HG02623 (cell line): Measurements from ENCODE around the gene PAX4.
A peak's percentile ranks its signal among the peaks of the same experiment; 100 is the strongest.

ENCODE experiments used
- ATAC-seq: cut with Tn5 transposase; IDR thresholded peaks from one replicate; pipeline ENCODE4 v1.9.1; 2021; ENCODE audit warnings: moderate library complexity; ENCODE audit not compliant: unreplicated experiment

Gene PAX4

DNA sequence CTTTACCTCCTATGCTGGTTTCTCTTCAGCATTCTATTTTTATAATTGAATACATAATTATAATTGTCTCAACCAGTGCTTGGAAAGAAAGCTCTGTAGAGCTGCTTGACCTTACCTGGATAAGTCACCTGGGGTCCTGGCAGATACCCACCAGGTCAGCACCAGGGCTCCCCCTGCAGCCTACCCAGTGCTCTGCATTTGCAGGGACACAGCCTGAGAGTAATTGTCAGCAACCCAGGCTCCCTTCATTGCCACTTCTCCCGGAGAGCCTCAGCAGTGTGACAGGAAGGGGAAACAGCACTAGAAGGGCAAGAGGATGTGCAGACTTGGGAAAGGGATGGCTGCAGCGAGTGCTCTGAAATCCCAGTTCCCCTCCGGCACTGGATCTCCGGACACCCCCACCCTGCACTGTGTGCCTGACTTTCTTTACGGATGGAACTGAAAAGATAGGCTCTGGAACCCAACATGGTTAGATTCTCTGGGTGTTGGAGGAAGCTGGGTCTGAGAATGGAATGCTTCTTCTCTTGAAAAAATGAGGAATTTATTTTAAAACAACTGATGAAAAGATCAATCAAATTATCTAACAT is 11.4 kb upstream of the PAX4 start:
- ATAC-seq = no peak

DNA sequence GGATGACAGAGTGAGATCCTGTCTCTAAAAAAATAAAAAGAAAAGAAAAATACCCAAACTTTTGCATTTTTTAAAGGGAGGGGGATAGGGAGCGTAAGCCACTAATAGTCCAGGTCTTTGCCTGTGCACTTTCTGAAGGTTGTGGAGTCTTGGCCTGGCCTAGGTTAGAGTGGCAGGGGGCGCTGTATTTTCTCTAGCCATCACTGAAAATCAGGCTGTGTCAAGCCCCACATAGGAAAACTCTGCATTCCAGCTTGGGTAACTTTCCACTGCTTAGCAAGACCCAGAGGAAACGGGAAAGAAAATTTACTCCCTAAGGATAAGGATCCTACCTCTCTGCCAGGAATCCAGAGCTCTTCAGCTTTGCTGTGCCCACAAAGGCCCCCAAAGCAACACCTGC is 10.5 kb upstream of the PAX4 start:
- ATAC-seq = no peak

DNA sequence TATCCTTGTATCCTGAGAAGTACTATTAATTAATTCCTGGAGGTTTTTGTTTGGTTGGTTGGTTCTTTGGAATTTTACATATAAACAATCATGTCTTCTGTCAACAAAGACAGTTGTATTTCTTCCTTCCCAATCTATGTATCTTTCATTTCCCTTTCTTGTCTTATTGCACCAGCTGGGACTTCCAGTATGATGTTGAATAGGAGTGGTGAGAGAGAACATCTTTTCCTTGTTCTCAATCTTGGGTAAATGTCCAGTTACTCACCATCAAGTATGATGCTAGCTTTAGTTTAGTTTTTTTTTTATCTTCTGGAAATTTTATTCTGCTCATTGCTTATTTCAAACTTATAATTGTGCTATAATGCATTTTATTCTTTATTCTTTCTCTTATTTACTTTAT is 7.4 kb upstream of the PAX4 start:
- ATAC-seq = no peak

DNA sequence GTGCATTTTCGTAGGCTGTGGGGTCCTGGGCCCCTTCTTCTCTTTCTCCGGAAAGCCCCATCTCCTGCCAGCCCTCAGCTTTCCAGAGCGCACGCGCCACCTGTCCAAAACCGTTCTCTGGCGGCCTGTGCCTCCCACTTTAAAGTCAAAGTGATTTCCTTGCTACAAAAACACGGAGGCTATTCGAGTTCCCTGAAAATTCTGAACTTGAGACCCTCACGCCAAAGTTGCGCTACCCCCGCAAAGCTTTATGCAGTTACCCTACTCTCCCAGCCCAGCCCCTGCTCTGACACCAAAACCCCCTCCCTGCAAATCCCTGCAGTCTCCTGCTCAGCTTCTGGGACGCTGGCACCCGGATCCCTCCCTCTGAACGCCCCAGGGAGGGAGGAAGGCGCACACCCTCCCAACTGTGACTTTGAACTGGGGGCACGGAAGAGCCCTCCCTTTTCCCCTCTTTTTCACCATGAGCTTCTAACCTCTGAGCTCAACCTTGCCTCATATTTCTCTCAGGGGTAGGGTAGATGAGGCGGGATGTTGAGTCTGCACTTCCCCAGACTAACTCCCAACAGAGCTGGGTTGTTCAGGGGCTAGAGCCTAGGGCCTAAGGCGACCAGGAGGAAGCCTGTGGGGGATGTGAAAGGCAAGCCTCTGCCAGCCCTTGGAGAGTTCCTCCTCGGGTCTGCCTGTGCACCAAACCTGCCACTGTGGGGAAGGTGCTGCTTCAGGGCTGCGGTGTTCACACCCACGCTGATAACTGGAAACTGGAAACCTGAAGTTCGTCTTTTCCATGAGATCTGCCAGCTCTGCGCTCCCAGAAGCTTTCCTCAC is 2.7 kb upstream of the PAX4 start:
- ATAC-seq = no peak

DNA sequence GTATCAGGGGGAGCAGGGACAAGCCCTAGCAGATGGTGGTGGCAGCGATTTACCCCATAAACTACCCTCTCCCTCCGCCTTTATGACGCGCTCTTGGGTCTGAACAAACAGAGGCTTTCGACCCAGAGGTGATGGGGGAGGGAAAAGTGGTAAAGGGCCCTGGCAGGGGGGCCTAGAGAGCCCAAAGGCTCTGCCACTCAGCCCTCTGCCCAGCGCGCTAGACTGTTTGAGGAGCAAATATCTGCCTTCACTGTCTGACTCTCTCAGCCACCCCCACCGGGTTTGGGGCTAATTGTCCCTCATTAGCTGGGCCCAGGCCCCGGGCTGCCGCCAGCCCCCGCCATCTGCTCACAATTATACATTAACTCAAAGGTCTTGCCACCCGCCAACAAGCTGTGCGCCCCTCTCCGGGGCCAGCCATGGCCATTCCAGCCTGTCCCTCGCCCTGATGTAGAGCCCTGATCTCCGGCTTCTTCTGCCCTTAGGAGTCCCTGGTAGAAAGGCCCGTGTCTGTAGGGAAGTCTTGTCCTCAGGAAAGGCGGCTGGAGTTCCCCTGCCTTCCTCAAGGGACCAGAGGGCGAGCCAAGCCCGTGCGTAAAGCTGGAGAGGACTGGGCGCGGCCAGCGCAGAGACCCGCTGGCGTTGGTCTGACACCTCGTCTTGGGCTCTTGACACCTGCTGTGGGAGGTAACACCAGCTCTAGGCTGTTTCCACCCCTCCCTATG is 1.9 kb upstream of the PAX4 start:
- ATAC-seq = no peak

DNA sequence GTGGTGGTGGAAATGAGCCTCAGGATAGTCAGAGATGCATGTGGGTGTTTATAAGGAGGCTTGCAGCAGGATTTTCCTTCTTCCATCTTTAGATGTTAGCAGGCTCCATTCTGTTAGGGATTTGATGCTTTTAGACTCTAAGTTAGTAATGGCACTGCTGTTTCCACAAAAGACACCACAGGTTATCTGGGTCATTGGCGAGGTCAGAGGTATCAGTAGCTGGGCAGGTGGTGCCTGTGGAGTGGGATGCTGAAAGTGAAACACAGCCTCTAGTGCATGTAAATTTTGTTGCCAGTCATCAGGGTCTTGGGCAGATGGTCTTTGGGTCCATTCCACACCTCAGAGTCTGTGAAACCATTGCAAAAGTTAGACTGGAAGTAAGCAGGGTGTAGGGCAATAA is 833 bp upstream of the PAX4 start:
- ATAC-seq = no peak

DNA sequence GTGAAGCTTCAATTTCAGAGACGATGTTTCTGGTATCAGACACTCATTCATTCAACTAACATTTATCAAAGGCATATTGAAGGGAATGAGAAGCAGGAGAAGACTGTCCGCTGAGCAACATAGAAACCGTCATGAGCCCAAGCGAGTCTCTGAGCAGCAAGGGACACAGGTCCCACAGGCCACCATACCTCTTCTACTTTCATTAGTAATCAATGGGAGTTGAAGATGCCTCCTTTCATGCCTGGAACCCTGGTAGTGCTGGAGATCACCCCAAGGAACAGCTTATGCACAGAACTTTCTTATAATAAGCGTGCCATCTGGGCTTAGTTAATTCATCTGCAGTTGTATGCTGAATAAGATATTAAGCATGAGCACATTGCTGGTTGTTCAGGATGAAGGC is 1.2 kb downstream of the PAX4 start:
- ATAC-seq = no peak

DNA sequence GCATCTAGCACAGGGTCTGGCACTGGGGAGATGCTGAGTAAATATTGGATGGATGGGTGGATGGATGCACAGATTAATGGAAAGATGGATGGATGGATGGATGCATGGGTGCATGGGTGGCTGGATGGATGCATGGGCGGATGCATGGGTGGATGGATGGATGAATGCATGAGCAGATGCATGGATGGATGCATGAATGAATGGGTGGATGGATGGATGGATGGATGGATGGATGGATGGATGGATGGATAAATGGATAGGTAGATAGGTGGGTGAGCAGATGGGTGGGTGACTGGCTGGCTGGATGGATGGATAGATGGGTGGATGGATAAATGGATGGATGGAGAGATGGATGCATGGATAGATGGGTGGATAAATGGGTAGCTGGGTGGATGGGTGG is 5.7 kb downstream of the PAX4 start:
- ATAC-seq = no peak

DNA sequence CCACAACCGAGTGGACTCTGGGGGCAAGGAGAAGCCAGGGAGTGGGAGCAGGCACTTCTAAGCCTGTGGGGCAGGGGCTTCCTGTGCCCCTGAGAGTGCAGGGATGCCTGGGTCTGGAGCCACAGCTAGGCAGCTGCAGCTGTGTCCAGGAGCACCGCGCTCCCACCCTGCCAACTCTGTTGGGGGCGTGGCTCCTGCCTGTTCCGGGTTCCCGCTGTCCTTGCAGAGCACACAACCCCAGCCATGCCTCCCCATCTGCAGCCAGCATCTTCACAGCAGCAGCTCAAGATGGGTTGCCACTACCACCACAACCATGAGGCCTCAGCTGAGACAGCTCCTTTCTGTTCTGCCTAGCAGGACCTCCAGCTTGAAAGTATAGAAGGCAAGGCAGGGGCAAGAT is 8.6 kb downstream of the PAX4 start:
- ATAC-seq = no peak

DNA sequence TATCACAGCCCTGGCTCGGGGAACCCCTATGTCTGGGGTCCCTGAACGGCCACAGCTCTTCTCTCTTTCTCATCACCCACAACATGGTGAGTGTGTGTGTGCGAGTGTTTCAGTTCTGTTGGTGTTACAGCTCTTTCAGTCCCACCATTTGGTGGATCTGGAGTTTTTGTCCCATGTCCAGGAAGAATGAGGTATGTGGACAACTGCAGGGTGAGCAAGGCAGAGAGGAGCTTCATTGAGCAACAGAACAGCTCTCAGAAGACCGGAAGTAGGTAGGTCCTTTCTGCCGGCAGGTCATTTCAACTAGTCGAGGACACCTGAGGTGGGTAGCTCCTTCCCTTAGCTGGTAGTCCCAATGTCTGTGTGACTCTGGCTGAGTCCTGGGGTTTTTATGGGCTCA is 9.5 kb downstream of the PAX4 start:
- ATAC-seq = no peak

DNA sequence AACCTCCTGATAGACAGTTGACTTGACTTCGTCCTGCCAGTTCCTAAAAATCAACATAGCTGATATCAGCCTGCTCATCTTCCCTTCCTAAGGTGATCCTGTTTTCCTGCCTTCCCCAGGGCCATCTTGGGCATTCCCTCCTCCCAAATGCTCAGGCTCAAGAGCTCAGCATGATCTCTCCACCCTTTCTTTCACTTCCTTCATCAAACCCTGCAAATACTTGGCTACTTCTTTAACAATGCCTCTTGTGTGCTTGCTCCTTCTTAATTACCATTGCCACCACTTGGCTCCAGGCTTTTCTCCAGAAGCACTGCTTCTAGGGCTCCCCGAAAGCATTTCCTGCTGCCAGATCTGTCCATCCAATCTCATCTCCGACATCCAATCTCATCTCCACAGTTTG is 17.1 kb downstream of the PAX4 start:
- no peak for ATAC-seq

DNA sequence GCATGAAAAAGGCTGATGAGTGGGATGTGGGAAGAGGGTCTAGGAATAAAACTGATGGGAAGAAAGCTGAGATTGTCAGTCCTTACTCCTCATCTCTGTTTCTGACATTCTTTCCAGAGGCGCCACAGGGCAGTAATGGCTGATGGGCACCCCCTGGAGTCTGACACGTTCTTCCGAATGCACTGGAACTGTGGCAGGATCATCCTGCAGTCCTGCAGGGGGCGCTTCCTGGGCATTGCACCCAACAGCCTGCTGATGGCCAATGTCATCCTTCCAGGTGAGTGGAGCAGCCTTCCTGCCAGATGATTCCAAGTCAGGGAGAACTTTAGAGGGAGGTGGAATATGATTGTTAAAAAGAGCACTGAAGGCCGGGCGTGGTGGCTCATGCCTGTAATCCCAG is 19.6 kb downstream of the PAX4 start:
- no peak for ATAC-seq

DNA sequence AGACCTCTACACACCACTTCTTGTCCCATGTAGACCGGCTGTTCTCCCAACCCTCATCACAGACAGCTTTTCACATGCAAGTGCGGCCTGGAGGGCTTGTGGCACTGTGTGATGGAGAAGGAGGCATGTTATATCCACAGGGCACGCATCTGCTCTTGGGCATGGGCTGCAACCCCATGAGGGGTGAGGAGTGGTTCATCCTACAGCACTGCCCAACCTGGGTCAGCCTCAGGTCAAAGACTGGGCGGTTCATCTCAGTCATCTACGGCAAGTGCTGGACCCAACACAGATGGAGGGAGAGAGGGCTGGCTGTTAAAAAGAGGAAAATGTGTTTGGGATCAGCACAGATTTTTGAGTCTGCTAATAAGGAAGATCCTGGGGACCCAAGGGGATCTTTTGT is 22.2 kb downstream of the PAX4 start:
- ATAC-seq = no peak

DNA sequence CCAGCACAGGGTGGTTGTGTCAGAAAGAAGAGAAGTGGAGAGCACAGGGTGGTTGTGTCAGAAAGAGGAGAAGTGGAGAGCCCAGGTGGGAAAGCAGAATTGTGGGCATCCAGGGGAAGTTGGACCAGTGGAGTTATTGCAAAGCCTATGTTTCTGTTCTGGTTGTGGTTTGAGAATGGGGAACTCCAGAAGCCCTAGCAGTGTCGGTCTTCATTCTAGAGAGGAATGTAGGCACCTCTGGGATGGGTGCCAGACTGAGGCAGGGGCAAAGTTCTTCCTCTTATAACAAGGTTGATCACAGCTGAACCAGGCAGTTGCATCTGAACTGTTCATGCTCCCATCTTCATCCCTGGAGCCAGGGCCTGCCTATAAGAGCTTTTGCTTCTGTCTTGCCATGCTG is 23.5 kb downstream of the PAX4 start:
- ATAC-seq = no peak

DNA sequence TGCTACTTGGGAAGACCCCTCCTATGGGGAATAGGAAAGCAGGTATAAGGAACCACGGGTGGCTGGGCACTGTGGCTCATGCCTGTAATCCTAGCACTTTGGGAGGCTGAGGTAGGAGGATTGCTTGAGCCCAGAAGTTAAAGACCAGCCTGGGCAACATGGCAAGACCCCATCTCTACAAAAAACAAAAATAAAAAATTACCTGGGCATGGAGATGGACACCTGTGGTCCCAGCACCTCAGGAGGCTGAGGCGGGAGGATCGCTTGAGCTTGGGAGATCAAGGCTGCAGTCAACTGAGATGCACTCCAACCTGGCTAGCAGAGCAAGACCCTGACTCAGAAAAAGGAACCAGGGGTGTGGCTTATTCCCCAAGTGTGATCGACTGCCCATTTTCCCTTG is 25.4 kb downstream of the PAX4 start:
- no peak for ATAC-seq

DNA sequence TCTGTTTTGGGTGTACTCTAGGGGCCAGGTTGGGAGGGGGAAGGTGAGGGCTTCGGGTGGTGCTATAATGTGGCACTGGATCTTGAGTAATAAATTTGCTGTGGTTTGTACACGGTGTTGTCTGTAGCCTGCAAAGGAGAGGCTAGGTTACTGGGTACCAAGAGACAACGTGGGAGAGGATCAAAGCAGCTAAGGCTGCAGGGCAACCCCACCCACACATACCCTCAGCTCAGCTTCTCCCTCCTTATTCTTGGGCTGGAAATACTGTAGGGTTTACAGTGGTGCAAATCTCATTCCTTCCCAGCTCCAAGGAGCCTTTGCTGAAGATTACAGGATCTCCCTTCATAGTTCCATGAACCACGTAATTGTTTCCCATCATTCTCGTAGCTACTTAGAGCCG is 26.4 kb downstream of the PAX4 start:
- no peak for ATAC-seq

DNA sequence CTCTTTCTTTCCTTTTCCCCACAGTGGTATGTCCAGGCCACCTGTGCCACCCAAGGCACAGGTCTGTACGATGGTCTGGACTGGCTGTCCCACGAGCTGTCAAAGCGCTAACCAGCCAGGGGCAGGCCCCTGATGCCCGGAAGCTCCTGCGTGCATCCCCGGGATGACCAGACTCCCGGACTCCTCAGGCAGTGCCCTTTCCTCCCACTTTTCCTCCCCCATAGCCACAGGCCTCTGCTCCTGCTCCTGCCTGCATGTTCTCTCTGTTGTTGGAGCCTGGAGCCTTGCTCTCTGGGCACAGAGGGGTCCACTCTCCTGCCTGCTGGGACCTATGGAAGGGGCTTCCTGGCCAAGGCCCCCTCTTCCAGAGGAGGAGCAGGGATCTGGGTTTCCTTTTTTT is 26.8 kb downstream of the PAX4 start:
- ATAC-seq = no peak

DNA sequence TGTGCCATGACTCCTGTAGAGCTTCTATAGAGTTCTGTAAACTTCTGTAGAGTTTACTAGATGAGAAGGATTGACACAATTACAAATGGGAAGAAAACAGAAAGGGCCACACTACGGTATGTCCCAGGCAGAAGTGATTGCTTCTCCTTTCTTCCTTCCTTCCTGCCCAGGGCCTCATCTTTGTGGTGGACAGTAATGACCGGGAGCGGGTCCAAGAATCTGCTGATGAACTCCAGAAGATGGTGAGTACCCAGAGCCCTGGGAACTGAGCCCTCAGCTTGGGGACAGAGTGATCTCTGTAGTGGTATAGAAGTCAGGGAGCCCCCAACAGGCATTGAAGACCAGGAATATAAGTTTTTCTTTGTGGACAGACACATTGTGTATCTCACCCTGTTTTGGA is 28.0 kb downstream of the PAX4 start:
- ATAC-seq = no peak

DNA sequence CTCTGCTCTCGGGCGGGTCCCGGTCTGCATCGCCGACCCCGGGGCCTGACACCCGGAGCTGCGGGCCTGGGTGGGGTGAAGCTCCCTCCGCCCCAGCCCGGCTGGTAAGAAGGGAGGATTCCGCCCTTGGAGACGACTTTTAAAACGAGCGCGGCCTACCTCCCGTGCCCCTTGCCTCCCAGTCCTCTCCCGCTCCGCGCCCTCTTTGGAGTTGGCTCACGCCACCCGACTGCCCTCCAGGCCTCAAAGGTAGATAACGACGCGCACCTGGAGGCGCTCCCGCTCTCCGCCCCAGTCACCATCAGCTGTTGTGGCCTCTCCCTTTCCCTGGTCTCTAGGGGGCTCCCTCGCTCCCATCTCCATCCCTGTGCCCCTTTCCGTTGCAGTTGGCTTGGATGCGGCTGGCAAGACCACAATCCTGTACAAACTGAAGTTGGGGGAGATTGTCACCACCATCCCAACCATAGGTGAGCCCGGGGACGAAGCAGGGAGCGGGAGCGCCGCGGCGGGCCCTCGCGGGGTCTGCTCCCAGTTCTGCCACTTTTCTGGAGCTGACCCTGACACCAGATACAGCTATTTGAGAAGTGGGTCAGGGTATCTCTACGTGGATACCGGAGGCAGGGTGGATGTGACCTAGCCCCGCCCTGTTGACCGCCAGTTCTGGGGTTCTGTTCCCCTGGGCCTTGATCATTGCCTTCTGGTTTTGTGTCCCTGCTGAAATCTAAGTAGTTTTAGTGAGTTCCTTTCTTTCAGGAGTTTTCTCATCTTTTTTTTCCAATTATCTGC is 29.1 kb downstream of the PAX4 start:
- peak; percentile 5 for ATAC-seq

DNA sequence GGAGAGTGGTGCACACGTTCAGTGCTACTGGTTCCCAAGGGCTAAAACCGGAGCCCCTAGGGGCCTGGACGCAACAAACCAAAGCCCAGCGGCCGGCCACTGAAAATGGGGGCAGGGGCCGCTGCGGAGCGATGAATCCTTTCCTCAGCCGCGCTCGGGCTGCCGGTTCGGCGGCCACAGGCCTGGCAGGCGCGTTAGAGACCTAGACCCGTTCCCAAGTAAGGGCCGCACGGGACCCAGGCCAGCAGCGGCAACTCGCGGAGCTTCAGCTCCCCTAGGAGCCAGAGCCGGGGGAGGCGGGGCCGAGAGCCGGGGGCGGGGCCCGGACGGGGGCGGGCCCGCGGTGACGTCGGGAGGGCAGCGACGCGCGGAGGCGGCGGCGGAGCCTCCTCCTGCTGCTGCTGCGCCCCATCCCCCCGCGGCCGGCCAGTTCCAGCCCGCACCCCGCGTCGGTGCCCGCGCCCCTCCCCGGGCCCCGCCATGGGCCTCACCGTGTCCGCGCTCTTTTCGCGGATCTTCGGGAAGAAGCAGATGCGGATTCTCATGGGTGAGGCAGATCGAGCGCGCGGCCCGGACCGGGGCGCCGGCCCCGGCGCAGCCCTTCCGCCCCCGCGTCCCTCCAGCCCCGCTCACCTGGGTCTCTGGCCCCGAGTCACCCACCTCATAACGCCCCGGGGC is 29.8 kb downstream of the PAX4 start, which contains the start of gene ARF5:
Gene ARF5 (plus strand): TSS at position 393 of the 678 bp plus-strand sequence. CDS start 88 bp downstream, at position 481.
- ATAC-seq = peak; percentile 72

DNA sequence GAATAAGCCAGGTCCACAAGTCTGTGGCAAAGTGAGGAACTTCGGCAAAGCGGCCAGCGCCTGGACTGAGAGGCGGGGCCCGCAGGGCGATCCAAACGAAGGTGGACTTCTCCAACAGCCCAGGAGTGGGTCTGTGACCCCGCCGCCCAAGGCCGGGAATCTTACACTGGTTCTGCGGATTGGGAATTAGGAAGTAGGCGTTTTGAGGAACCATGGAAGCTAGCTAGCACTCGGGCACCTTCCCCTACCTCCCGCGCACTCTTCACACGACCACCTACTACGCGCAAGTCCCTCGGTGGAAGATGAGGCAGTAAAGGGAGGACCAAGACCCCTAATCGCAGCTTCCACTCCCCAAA is 30.3 kb downstream of the PAX4 start:
- ATAC-seq = no peak
